Gastrocnemius medialis (tissue), 4 donors: ENCODE data around the gene FBXO9.

Experiments used
- POLR2A ChIP-seq, 2 donors: fragments of 450-650 bp; IDR thresholded peaks; one replicate each; pipeline ENCODE4 v1.6.1; 2017; ENCODE audit warnings: antibody characterized with exemption in 2 of 2, mild to moderate bottlenecking in 2 of 2, moderate library complexity in 2 of 2
- TF ChIP-seq, protein P1 (sequence below), 5 experiments: fragments of 450-650 bp in 3 of 5; fragments of 200-600 bp in 2 of 5; sonication (generic) in 2 of 5; IDR thresholded peaks in 4 of 5; conservative IDR thresholded peaks in 1 of 5; 1 replicate in 4 of 5; 2 replicates in 1 of 5; pipeline ENCODE4 v1.5.1; 2016 to 2019; ENCODE audit warnings: antibody characterized with exemption in 5 of 5, mild to moderate bottlenecking in 3 of 5, moderate library complexity in 3 of 5

DNA sequence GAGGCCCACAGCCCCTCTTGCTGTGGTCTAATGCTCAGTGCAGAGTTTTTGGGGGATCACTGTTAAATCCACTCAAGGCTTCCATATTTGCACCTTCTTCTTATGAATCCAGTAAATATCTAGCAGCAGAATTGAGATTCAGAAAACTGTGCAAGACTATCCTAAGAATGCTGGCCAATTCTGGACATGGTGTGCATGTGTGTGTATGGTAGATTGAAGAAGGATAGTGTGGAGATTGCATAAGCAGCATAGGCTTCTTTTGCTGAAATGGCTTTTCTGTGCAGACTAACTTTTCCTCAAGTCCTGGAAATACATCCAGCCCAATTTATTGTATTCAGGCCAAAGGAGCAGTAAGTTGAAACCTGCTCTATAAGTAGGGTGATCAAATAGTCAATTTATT lies 39.7 kb downstream of the FBXO9 start:
- TF ChIP-seq, protein P1, sequence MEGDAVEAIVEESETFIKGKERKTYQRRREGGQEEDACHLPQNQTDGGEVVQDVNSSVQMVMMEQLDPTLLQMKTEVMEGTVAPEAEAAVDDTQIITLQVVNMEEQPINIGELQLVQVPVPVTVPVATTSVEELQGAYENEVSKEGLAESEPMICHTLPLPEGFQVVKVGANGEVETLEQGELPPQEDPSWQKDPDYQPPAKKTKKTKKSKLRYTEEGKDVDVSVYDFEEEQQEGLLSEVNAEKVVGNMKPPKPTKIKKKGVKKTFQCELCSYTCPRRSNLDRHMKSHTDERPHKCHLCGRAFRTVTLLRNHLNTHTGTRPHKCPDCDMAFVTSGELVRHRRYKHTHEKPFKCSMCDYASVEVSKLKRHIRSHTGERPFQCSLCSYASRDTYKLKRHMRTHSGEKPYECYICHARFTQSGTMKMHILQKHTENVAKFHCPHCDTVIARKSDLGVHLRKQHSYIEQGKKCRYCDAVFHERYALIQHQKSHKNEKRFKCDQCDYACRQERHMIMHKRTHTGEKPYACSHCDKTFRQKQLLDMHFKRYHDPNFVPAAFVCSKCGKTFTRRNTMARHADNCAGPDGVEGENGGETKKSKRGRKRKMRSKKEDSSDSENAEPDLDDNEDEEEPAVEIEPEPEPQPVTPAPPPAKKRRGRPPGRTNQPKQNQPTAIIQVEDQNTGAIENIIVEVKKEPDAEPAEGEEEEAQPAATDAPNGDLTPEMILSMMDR (IDR thresholded peaks at IDR 0.05 in 4 of 5, conservative IDR thresholded peaks at IDR 0.05 in 1 of 5) = no peak
- TF ChIP-seq POLR2A (IDR thresholded peaks at IDR 0.05) = no peak
